HG03565 (cell line): ENCODE data around the gene NAPSA.
A peak's percentile ranks its signal among the peaks of the same experiment; 100 is the strongest.

Source experiments
- ATAC-seq: cut with Tn5 transposase; IDR thresholded peaks from one replicate; pipeline ENCODE4 v1.9.1; 2021; ENCODE audit warnings: mild to moderate bottlenecking, moderate library complexity; ENCODE audit not compliant: unreplicated experiment

NAPSA gene

DNA sequence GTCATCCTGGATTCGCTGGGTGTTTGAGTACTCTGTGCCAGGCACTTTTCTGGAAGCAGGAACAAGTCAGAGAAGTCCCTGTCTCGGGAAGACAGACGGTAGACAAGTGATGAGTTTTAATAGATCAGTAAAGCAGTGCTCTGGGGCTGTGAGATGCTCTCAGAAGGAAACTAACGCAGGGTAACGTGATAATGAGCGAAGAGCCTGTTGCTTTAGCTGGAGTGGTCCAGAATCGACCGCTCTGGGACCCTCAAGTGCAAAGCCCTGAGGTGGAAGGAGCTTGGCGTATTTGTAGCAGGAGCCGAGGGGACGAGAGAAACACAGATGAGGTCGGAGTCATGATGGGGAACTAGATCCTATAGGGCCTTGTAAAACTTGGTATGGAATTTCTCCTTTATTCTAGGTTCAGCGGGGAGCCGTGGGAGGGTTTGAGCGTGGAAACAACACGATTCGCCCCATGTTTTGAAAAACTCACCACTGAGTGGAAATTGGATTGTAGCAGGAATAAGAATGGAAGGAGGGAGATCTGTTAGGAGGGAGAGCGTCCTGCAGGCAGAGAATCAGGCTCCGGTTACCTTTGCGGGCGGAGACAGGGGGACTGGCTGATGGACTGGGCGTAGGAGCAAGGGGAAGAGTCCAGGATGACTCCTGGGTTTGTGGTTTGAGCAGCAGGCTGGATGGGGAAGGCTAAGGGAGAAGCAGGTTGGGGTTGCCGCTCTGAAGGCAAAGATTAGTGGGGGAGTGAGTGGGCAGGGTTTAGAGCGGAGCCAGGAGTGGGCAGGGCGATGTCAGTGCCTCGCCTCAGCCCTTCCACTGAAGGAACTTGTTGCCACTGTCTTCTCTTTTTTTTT lies 19.5 kb upstream of the NAPSA start:
- ATAC-seq: no peak

DNA sequence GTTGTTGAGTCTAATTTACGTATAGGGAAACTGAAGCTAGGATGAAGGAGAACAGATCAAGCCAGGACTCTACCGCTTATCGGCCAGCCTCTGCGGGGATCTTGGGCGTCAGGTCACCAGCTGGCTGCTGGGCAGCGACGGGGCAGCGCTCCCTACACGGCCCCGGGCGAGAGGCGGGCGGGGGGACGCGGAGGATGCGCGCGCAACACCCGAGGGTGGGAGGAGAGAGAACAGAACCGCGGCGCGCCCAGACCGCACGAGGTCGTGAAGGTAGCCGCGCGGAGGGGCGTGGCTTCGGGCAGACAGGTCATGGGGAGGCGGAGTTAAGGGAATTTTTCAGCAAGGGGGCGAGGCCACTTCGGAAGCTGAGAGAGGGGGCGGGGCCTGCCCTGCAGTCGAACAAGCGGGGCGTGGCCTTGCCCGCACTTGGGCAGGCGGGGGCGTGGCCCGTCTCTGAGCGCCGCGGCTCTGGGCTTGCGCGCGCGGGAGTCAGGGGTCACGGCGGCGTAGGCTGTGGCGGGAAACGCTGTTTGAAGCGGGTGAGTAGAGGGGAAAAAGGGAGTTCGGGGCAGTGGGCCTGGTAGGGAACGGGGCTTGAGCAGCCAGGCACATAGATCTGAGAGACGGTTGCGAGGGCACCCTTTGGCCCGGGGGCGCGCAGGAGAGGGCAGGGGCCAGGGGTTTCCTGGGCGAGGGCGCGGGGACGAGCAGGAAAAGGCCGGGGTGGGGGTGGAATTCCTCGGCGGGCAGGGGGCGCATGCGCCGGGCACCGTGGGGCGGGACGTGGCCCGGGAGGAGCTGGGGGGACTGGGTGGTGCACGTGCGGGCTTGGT lies 18.6 kb upstream of the NAPSA start, which contains the start of gene POLD1:
TSS of gene POLD1 (plus strand) at position 496 of the 833 bp plus-strand sequence. CDS start 14,505 bp downstream, outside the sequence.
- peak; percentile 76 for ATAC-seq

DNA sequence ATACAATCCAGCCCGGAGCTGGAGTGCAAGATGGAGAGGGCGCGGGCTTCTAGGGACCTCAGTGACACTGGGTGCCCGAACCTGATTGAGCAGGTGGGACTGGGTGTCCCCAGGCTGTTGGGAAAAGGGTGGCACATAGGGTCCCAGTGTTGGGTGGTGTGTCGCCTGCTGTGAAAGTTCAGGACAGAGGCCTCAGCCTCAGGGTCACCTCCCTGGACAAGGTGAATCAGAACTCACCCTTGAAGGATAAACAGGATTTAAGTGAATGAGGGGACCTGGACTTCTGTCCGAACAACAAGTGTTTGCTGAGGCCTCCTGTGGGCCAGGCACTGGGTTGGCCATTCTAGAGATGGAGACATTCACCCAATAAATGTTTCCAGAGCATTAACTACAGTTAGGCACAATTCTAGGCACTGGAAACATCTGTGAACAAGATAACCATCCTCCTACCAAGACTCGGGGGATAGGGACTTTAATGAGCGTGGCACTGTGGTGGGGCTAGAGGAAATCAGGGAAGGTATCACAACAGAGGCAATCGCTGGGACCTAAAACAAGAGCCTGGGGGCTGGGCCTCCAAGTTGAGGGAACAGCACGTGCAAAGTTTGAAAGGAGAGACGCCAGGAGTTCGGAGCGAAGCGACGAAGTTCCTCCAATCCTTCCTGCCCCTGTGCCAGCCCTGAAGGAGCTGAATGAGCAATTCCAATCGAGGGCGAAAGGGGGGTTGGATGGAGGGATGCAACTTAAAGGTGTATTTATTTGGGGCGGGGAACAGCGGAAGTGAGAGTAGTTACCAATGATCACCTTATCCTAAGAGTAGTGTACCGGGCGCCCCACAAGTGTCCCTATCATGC lies 17.8 kb upstream of the NAPSA start:
- ATAC-seq: no peak

DNA sequence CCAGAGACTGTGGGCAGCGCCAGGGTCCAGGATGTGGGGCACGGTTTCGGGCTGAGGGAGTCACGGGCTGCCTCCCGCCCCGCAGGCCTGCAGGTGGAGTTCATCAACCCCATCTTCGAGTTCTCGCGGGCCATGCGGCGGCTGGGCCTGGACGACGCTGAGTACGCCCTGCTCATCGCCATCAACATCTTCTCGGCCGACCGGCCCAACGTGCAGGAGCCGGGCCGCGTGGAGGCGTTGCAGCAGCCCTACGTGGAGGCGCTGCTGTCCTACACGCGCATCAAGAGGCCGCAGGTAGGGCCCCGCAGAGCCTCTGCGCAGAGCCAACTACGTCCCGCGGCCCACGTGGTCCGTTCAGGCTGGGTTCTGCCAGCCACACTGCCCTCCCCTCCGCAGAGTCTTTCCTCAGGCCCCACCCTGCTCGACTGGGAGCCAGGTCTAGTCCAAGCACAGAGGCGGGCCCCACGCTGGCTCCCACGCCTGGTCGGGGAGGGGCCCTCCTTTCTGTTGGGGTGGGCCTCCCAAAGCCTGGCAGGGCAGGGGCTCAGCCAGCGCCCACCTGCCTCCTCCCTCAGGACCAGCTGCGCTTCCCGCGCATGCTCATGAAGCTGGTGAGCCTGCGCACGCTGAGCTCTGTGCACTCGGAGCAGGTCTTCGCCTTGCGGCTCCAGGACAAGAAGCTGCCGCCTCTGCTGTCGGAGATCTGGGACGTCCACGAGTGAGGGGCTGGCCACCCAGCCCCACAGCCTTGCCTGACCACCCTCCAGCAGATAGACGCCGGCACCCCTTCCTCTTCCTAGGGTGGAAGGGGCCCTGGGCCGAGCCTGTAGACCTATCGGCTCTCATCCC lies 16.7 kb upstream of the NAPSA start:
- no peak for ATAC-seq

DNA sequence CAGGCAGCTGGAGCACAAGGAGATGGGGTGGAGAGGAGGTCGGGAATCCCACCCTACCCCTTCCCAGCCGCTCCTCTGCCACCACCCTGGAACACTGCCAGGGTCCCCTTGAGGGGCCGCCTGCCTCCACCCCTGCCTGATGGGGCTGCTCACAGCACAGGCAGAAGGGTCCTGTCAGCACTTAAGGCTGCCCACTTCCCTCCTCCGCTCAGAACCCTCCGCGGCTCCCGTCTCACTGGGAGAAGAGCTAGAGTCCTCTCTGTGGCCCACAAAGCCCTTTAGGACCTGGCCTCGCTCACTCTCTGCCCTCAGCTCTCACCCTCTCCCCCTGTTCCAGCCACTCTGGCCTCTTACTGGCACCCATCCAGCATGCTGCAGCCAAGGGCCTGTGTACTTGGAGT lies 15.3 kb upstream of the NAPSA start:
- ATAC-seq: no peak

DNA sequence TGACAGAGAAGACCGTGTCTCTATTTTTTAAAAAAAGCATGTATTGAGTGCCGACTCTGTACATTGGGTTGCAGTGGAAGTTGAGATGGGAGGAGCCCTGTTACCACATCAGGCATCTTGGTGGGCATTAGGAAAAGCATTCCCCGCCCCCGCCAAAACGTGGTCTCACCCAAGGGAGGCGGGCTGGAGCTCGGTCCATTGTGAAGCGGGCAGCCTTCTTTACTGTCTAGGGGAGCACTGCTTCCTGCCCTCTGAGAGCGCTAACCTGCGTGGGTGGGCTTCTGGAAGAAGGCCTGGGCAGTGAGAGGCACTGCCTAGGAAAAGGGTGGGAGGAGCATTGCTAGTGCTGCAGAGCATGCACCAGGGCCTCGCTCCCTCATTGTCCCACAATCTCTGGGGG lies 14.7 kb upstream of the NAPSA start:
- ATAC-seq: no peak

DNA sequence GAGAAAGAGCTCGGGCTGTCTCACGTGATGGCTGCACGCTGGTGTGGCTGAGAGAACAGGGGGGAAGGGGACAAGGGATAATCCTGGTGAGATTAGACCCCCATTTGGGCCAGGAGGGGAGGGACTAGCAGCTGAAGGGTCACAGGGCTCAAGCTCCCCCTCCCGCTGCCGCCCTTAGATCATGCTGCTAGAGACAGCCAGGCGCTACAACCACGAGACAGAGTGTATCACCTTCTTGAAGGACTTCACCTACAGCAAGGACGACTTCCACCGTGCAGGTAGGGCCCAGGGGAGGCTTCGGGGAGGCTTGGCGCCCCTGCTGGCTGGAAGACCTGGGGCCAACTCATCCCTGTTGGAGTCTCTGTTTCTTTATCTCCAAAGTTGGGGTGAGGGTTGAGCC lies 14.2 kb upstream of the NAPSA start:
- ATAC-seq: no peak

DNA sequence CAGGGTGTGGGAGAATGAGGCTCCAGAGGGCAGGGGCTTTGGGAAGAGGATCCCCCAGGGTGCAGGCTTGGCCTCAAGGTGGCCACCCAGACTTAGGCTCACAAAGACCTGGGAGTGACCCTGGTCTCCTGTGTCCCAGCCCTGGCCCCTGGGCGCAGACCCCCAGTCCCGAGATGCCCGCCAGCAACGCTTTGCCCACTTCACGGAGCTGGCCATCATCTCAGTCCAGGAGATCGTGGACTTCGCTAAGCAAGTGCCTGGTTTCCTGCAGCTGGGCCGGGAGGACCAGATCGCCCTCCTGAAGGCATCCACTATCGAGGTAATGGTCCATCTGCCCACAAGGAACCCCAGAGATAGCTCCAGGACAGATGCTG lies 13.4 kb upstream of the NAPSA start:
- ATAC-seq: no peak

DNA sequence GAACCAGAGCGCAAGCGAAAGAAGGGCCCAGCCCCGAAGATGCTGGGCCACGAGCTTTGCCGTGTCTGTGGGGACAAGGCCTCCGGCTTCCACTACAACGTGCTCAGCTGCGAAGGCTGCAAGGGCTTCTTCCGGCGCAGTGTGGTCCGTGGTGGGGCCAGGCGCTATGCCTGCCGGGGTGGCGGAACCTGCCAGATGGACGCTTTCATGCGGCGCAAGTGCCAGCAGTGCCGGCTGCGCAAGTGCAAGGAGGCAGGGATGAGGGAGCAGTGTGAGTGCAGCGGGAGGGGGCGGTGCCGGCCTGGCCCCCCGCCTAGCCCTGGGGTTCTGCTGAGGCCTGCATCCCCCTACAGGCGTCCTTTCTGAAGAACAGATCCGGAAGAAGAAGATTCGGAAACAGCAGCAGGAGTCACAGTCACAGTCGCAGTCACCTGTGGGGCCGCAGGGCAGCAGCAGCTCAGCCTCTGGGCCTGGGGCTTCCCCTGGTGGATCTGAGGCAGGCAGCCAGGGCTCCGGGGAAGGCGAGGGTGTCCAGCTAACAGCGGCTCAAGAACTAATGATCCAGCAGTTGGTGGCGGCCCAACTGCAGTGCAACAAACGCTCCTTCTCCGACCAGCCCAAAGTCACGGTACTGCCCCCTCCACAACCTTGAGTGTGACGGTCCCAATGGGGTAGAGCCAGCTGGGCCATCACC lies 12.9 kb upstream of the NAPSA start:
- no peak for ATAC-seq

DNA sequence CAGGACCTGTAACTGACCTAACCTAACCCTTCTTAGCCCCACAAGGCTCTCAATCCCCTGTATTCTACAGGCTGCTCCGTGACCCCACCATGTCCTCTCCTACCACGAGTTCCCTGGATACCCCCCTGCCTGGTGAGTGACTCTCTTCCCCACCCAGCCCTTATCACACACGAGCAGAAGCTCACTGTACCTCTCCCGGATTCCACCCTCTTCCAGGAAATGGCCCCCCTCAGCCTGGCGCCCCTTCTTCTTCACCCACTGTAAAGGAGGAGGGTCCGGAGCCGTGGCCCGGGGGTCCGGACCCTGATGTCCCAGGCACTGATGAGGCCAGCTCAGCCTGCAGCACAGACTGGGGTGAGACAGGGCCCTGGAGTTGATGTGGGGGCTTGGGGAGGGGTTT lies 12.1 kb upstream of the NAPSA start:
- ATAC-seq: no peak

DNA sequence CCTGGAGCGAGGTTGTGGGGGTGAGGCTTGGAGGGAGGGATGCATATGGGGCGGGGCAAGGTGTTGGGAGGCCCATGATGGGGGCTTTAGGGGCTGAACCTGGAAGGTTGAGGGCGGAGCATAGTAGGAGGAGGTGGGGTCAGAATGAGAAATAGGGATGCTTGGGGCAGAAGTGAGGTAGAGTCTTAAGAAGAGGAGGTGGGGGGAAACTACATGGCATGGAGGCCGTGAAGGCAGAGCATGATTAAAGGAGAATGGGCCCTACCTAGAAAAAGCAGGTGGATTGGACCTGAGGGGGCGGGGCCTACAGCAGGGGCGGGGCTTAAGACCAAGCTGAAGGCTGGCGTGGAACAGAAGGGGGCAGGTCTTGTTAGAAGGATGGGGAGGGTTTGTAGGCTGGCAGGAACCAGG lies 11.6 kb upstream of the NAPSA start:
- ATAC-seq: no peak

DNA sequence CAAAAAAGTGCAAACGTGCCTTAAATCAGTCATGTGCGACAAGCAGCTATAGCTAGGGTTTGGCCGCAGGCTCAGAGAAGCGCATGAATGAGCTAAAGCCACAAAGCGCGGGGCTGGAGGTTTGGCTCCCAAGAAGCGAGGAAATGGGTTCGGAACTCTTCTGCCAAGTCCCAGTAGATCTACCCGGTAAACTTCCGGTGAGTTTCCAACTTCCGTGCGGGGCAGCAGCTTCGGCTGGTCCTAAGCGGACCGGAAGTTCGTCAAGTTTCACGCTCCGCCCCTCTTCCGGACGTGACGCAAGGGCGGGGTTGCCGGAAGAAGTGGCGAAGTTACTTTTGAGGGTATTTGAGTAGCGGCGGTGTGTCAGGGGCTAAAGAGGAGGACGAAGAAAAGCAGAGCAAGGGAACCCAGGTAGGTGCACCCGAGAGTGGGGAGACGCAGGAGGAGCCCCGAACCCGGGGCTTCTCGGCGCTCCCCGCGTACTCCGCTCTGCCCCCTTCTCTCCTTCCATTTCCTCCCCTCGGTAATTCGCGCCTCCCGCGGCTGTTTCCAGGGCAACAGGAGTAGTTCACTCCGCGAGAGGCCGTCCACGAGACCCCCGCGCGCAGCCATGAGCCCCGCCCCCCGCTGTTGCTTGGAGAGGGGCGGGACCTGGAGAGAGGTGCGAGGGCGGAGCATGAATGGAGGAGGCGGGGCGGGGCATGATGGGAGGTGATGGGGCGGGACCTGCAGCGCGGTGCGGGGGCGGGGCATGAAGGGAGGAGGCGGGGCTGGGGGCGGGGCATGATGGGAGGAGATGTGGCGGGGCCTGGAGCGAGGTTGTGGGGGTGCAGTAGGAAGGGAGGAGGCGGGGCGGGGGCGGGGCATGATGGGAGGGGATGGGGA lies 11.0 kb upstream of the NAPSA start, which contains the start of gene NR1H2:
TSS of gene NR1H2 (plus strand) at position 292 of the 885 bp plus-strand sequence. CDS start 1,149 bp downstream, outside the sequence.
- peak; percentile 73 for ATAC-seq

DNA sequence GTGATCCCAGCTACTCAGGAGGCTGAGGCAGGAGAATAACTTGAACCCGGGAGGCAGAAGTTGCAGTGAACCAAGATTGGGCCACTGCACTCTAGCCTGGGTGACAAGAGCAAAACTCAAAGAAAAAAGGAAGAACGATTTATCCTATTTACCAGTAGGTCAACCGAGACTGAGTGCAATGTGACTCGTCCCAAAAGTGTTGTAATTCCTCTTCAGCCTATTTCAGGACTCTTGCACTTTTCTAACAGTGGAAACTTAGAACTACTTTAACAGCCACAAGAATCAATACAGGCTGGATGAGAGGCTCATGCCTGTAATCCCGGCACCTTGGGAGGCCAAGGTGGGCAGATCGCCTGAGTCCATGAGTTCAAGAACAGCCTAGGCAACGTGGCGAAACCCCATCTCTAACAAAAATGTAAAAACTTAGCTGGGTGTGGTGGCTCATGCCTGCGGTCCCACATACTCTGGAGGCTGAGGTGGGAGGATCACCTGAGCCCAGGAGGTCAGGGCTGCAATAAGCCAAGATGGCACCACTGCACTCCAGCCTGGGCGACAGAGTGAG lies 6.6 kb upstream of the NAPSA start:
- ATAC-seq: no peak

DNA sequence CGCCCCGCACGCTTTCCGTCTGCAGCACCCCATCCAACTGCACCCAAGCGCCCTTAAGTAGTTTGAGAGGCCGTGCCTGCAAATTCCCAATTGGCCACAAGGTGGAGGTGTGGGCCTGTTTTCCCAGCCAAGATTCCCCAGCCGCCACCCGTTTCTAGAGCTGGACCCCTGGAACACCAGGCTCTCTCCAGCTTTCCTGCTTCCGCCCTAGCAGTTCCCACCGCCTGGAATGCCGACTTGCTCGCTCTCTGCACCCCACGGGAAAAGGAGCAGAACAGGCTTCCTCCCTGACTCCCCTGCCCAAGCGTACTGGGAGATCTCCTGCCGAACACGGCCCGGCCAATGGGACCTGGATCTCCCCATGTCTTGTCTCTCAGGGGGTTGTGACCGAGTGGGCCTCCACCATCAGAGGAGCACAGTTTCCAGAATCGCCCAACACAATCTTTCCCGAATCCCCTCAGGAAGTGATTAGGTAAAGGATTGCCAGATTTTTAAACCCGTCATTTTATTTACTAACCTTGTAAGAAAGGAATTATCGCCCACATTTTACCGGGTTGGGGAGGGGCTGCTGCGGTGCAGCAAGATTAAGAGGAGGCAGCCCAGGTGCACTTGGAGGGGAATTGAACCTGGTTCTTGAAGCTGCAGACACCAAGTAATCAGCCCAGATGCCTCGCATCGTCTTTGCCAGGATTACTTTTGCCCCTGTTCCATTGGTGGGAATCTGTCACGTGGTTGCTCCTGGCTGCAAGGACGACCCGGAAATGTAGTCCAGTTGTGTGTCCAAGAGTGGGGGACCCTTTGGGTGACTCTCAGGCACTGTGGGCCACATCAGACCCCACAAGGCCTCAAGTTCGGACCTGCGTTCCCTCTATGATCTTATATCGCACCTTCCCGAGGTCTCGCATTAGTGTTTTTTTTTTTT lies 3.5 kb upstream of the NAPSA start:
- ATAC-seq: no peak

DNA sequence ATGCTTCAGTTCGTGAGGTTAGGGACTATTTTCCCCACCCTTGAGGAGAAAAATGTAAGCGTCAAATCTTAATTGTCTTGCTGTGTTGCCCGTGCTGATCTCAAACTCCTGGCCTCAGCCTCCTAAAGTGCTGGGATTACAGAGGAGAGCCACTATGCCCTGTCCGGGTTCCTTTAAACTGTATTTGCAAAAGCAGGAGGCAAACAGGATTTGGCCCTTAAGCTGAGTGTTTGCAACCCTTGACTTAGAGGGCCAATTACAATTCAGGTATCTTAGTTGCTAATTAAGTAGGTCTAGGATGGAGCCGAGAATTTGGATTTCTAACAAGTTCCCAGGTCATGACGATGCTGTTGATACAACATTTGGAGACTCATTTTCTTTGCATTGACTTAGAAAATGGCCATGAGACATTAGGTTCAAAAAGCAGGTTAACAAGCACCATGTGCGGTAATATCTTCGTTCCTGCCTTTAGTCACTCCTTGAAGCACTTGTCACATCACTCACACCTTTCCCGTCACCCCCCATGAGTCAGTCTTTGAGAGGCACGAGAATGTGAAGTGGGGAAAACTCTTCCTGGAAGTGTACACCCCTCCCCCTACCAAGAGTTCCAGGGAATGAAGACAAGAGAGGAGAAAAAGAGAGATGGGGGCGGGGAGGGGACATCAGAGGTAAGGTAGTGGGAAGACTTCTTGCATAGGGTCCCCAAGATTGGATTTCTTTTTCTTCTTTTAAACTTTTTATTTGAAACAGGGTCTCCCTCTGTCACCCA lies 2.6 kb downstream of the NAPSA start:
- ATAC-seq: no peak

DNA sequence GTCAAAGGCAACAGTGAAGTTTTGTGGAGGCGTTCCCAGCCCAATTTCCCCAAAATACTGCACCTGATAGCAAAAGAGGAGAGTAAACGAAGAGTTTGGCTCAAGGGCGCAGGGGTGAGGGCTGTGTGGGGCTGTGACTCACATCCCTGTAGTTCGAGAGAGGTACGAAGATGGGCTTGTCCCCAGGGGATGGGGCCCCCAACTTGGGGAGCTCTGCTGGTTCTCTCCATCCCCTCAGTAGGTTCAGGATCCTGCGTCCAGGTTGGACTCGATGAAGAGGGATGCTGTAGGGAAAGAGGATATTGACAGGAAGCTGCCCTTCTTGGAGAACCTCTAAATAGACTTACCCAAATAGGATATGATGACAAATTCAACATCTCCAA lies 3.4 kb downstream of the NAPSA start:
- ATAC-seq: no peak
